ENCODE data around the gene ARMC8.

- TF ChIP-seq POLR2AphosphoS5 (IDR thresholded peaks at IDR 0.05) = no peak
- TF ChIP-seq CTCF (IDR thresholded peaks at IDR 0.05 in 8 of 11, conservative IDR thresholded peaks at IDR 0.05 in 3 of 11) = no peak
Observed at GRCh38 chr3:138222942-138223287, 35.8 kb downstream of the ARMC8 start.

All from spleen (tissue), 7 donors.